ENCODE measurements around the gene IFI27L1. TPM values are rescaled to one million over a fixed set of nuclear protein-coding genes. Genes with fewer than 3 reads are reported as not detected.

Gene IFI27L1
- total RNA-seq, 1 experiment from 2014 or later, result 16.1 TPM

- no peak for DNase-seq (ENCODE audit: low spot score)
These were observed 51.3 kb downstream of the IFI27L1 start for GRCh38 chr14:94132285-94132887.

- no peak for DNase-seq (ENCODE audit: low spot score)
These were observed 54.4 kb downstream of the IFI27L1 start for GRCh38 chr14:94135476-94135875.

GRCh38 chr14:94136575-94137331 lies 55.6 kb downstream of the IFI27L1 start:
- peak; percentile 76 for DNase-seq (ENCODE audit: low spot score)

GRCh38 chr14:94138251-94138650 lies 57.1 kb downstream of the IFI27L1 start:
- DNase-seq (ENCODE audit: low spot score), result no peak

- DNase-seq (ENCODE audit: low spot score), result no peak
These were observed 57.9 kb downstream of the IFI27L1 start for GRCh38 chr14:94139006-94139405.

GRCh38 chr14:94139421-94139820 lies 58.3 kb downstream of the IFI27L1 start:
- DNase-seq (ENCODE audit: low spot score), result no peak

GRCh38 chr14:94142247-94142646 lies 61.1 kb downstream of the IFI27L1 start:
- DNase-seq (ENCODE audit: low spot score), result no peak

- DNase-seq (ENCODE audit: low spot score), result no peak
These were observed 61.7 kb downstream of the IFI27L1 start for GRCh38 chr14:94142836-94143235.

- DNase-seq (ENCODE audit: low spot score), result no peak
These were observed 62.1 kb downstream of the IFI27L1 start for GRCh38 chr14:94143239-94143638.

GRCh38 chr14:94143711-94144110 lies 62.6 kb downstream of the IFI27L1 start:
- no peak for DNase-seq (ENCODE audit: low spot score)

- no peak for DNase-seq (ENCODE audit: low spot score)
These were observed 63.7 kb downstream of the IFI27L1 start for GRCh38 chr14:94144765-94145164.

GRCh38 chr14:94145902-94146527 lies 64.9 kb downstream of the IFI27L1 start:
- DNase-seq (ENCODE audit: low spot score), result peak; percentile 42

Other genes with a start within 250 kb of the IFI27L1 start
- not detected in 2 replicates for gene FAM181A, start 154.0 kb upstream of the IFI27L1 start, total RNA-seq (2014; rRNA removed; shearing (Covaris generic))
- not detected in 2 replicates for gene ASB2, start 104.7 kb upstream of the IFI27L1 start, total RNA-seq (2014; rRNA removed; shearing (Covaris generic))
- not detected in 2 replicates for gene CCDC197, start 84.0 kb upstream of the IFI27L1 start, total RNA-seq (2014; rRNA removed; shearing (Covaris generic))
- 1.7 and 2.5 TPM in 2 replicates for gene OTUB2, start 55.0 kb upstream of the IFI27L1 start, total RNA-seq (2014; rRNA removed; shearing (Covaris generic))
- 110 and 134 TPM in 2 replicates for gene DDX24, start 108 bp upstream of the IFI27L1 start, total RNA-seq (2014; rRNA removed; shearing (Covaris generic))
- gene IFI27, start 29.4 kb downstream of the IFI27L1 start, total RNA-seq (2014; rRNA removed; shearing (Covaris generic)), result 2,076 and 2,328 TPM in 2 replicates
- 109 and 122 TPM in 2 replicates for gene IFI27L2, start 48.3 kb downstream of the IFI27L1 start, total RNA-seq (2014; rRNA removed; shearing (Covaris generic))
- gene PPP4R4, start 93.0 kb downstream of the IFI27L1 start, total RNA-seq (2014; rRNA removed; shearing (Covaris generic)), result 3.3 and 3.8 TPM in 2 replicates
- gene SERPINA10, start 212.0 kb downstream of the IFI27L1 start, total RNA-seq (2014; rRNA removed; shearing (Covaris generic)), result not detected in 2 replicates
- gene SERPINA6, start 242.0 kb downstream of the IFI27L1 start, total RNA-seq (2014; rRNA removed; shearing (Covaris generic)), result 0.35 and 0.82 TPM in 2 replicates

Data from H4 (cell line).